Measurements from ENCODE around the gene GNAT3.
A peak's percentile ranks its signal among the peaks of the same experiment; 100 is the strongest.

GNAT3 gene

GRCh38 chr7:80511964-80512363 lies at the start of gene GNAT3:
Gene GNAT3, minus strand, starts transcription at chr7:80512064. Its CDS starts 138 bp downstream, at chr7:80511926.
- Mint-ChIP-seq H3K4me3 (no peak within 1 kb of the TSS), H3K27me3 (no peaks in the 10 kb centered on the region), H3K27ac (no peak within 1 kb of the TSS), H3K9me3 (no peaks in the 10 kb centered on the region), H3K4me1 (no peaks in the 10 kb centered on the region)
- DNase-seq (no peak), ATAC-seq (no peak)

GRCh38 chr7:80558116-80558515 lies 46.3 kb upstream of the GNAT3 start:
- Mint-ChIP-seq H3K4me1 (no peaks in the 10 kb centered on the region), H3K4me3 (no peak overlapping the region), H3K27me3 (no peaks in the 10 kb centered on the region), H3K27ac (no peak overlapping the region), H3K9me3 (peaks cover 20 to 25% of the 10 kb centered on the region in 2 donors)
- DNase-seq (no peak), ATAC-seq (no peak)

GRCh38 chr7:80552031-80552694 lies 40.3 kb upstream of the GNAT3 start:
- DNase-seq (no peak), ATAC-seq (no peak)
- Mint-ChIP-seq H3K27me3 (no peaks in the 10 kb centered on the region), H3K4me1 (no peaks in the 10 kb centered on the region), H3K27ac (no peak overlapping the region), H3K4me3 (no peak overlapping the region), H3K9me3 (no peaks in the 10 kb centered on the region)

- Mint-ChIP-seq H3K4me3 (no peak overlapping the region), H3K4me1 (no peaks in the 10 kb centered on the region), H3K9me3 (peaks cover 0 to under 1% of the 10 kb centered on the region in 2 donors), H3K27ac (no peak overlapping the region), H3K27me3 (no peaks in the 10 kb centered on the region)
- ATAC-seq, result no peak
- no peak for DNase-seq
Observed at GRCh38 chr7:80550005-80550404, 38.1 kb upstream of the GNAT3 start.

GRCh38 chr7:80548840-80549530 lies 37.1 kb upstream of the GNAT3 start:
- ATAC-seq (no peak), DNase-seq (no peak)
- H3K27me3 Mint-ChIP-seq, result no peaks in the 10 kb centered on the region
- no peak overlapping the region for H3K4me3 Mint-ChIP-seq
- H3K4me1 Mint-ChIP-seq, result no peaks in the 10 kb centered on the region
- H3K27ac Mint-ChIP-seq, result no peak overlapping the region
- H3K9me3 Mint-ChIP-seq, result peaks cover 4 to 7% of the 10 kb centered on the region in 2 donors

- Mint-ChIP-seq H3K27ac (no peak overlapping the region), H3K4me1 (no peaks in the 10 kb centered on the region), H3K4me3 (no peak overlapping the region), H3K27me3 (no peaks in the 10 kb centered on the region), H3K9me3 (peaks cover 4 to 7% of the 10 kb centered on the region in 2 donors)
- ATAC-seq (no peak), DNase-seq (no peak)
Observed at GRCh38 chr7:80542398-80542797, 30.5 kb upstream of the GNAT3 start.

- DNase-seq (no peak), ATAC-seq (no peak)
- H3K9me3 Mint-ChIP-seq, result peaks cover 4 to 7% of the 10 kb centered on the region in 2 donors
- no peak overlapping the region for H3K27ac Mint-ChIP-seq
- no peaks in the 10 kb centered on the region for H3K4me1 Mint-ChIP-seq
- no peaks in the 10 kb centered on the region for H3K27me3 Mint-ChIP-seq
- no peak overlapping the region for H3K4me3 Mint-ChIP-seq
Observed at GRCh38 chr7:80540836-80541235, 29.0 kb upstream of the GNAT3 start.

- Mint-ChIP-seq H3K4me1 (no peaks in the 10 kb centered on the region), H3K4me3 (no peak overlapping the region), H3K9me3 (no peaks in the 10 kb centered on the region), H3K27ac (no peak overlapping the region), H3K27me3 (no peaks in the 10 kb centered on the region)
- DNase-seq (no peak), ATAC-seq (peak; percentile 12)
Observed at GRCh38 chr7:80537091-80537490, 25.2 kb upstream of the GNAT3 start.

GRCh38 chr7:80536426-80536825 lies 24.6 kb upstream of the GNAT3 start:
- ATAC-seq (no peak), DNase-seq (no peak)
- Mint-ChIP-seq H3K27ac (no peak overlapping the region), H3K27me3 (no peaks in the 10 kb centered on the region), H3K4me3 (no peak overlapping the region), H3K4me1 (no peaks in the 10 kb centered on the region), H3K9me3 (no peaks in the 10 kb centered on the region)

- Mint-ChIP-seq H3K9me3 (no peaks in the 10 kb centered on the region), H3K4me3 (no peak overlapping the region), H3K27me3 (no peaks in the 10 kb centered on the region), H3K27ac (no peak overlapping the region), H3K4me1 (no peaks in the 10 kb centered on the region)
- no peak for ATAC-seq
- no peak for DNase-seq
Observed at GRCh38 chr7:80533287-80533686, 21.4 kb upstream of the GNAT3 start.

- Mint-ChIP-seq H3K9me3 (no peaks in the 10 kb centered on the region), H3K4me1 (no peaks in the 10 kb centered on the region), H3K4me3 (no peak overlapping the region), H3K27ac (no peak overlapping the region), H3K27me3 (no peaks in the 10 kb centered on the region)
- ATAC-seq (no peak), DNase-seq (no peak)
Observed at GRCh38 chr7:80532153-80532552, 20.3 kb upstream of the GNAT3 start.

- no peak overlapping the region for H3K27ac Mint-ChIP-seq
- no peak overlapping the region for H3K4me3 Mint-ChIP-seq
- no peak for DNase-seq
- no peaks in the 10 kb centered on the region for H3K4me1 Mint-ChIP-seq
- H3K27me3 Mint-ChIP-seq, result no peaks in the 10 kb centered on the region
- no peak for ATAC-seq
- H3K9me3 Mint-ChIP-seq, result no peaks in the 10 kb centered on the region
Observed at GRCh38 chr7:80530136-80530535, 18.3 kb upstream of the GNAT3 start.

- DNase-seq, result no peak
Observed at GRCh38 chr7:80529362-80529761, 17.5 kb upstream of the GNAT3 start.

GRCh38 chr7:80528689-80529088 lies 16.8 kb upstream of the GNAT3 start:
- ATAC-seq, result peak; percentile 48

More at GRCh38 chr7:80529362-80529761, 17.5 kb upstream of the GNAT3 start:
- Mint-ChIP-seq H3K27me3 (no peaks in the 10 kb centered on the region), H3K4me3 (no peak overlapping the region), H3K4me1 (no peaks in the 10 kb centered on the region), H3K27ac (no peak overlapping the region), H3K9me3 (no peaks in the 10 kb centered on the region)
- ATAC-seq, result no peak

GRCh38 chr7:80526472-80526871 lies 14.6 kb upstream of the GNAT3 start:
- H3K27me3 Mint-ChIP-seq, result no peaks in the 10 kb centered on the region
- no peaks in the 10 kb centered on the region for H3K4me1 Mint-ChIP-seq
- DNase-seq (no peak), ATAC-seq (no peak)
- H3K9me3 Mint-ChIP-seq, result no peaks in the 10 kb centered on the region
- H3K27ac Mint-ChIP-seq, result no peak overlapping the region
- H3K4me3 Mint-ChIP-seq, result no peak overlapping the region

More at GRCh38 chr7:80528689-80529088, 16.8 kb upstream of the GNAT3 start:
- no peak overlapping the region for H3K27ac Mint-ChIP-seq
- H3K4me1 Mint-ChIP-seq, result no peaks in the 10 kb centered on the region
- no peaks in the 10 kb centered on the region for H3K27me3 Mint-ChIP-seq
- no peaks in the 10 kb centered on the region for H3K9me3 Mint-ChIP-seq
- no peak overlapping the region for H3K4me3 Mint-ChIP-seq
- no peak for DNase-seq

GRCh38 chr7:80524693-80525092 lies 12.8 kb upstream of the GNAT3 start:
- Mint-ChIP-seq H3K4me1 (no peaks in the 10 kb centered on the region), H3K4me3 (no peak overlapping the region), H3K27me3 (no peaks in the 10 kb centered on the region), H3K9me3 (no peaks in the 10 kb centered on the region), H3K27ac (no peak overlapping the region)
- DNase-seq (no peak), ATAC-seq (no peak)

Data from stimulated activated naive CD8-positive, alpha-beta T cell treated with anti-CD3 and anti-CD28 coated beads, Interleukin-15, amount 100 ng/mL, for 72 hours (primary cell).